GM19035 (cell line): Measurements from ENCODE around the gene SLC22A15.
"Not testable (repeated sequence)": the region's sequence is repeated elsewhere in the genome, so short reads cannot be mapped to it uniquely, and the experiment has no call there.

Experiments used
- ATAC-seq: cut with Tn5 transposase; IDR thresholded peaks from one replicate; pipeline ENCODE4 v1.9.1; 2021; ENCODE audit not compliant: unreplicated experiment

SLC22A15 gene

DNA sequence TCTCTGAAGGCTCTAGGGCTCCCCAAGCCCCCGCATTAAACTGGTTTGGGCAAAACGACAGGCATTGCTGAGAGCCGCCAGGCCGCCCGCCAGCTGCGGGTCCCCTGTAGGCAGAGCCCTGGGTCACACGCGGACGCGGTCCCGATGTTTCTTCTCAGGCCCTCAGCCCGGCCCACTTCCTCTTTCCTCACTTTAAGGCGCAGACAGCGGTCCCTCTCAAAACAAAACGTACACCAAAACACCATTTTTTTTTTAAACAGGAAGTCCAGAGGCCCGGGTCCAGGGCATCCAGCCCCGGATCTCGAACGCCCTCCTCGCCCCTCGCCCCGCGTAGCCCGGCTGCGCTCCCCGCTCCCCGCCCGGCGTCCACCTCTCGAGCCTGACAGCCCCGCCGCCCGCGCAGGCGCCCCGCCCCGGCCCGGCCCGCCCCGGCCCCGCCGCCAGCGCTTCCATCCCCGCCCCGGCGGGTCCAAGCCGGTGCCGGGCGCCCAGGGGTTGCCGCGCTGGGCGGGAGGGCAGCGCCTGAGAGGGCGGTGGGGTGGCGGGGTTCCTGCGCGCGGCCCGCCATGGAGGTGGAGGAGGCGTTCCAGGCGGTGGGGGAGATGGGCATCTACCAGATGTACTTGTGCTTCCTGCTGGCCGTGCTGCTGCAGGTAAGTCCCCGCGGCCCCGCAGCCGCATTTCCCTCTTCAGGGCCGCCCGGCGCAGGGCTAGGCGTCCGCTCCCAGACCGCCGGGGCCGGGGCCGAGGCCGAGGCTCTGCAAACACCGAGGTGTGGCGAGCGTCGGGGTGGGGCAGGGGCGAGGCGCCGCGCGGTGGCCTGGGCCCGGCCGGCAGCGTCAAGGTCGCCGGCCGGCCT is at the start of gene SLC22A15:
Gene SLC22A15 (plus strand): TSS at position 452 of the 859 bp plus-strand sequence. CDS start 115 bp downstream, at position 567.
- peak; percentile 91 for ATAC-seq

DNA sequence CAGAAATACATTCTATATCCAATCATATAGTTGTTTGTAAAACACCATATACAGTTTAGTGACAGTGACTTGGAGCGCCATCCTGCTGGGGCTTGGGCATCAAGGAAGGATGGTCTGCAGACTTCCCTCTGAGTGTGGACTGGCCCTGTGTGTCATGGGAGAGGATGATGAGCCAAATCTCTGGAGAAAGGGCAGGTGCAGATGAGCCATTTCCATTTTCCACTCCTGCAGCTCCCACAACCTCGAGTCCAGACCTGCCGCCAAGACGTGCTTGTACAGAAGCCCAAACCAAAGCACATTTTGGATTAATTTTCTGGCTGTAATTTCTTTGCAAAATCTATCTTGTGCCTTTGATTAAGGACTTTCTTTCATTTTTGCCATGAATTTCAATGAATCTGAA is 48.3 kb upstream of the SLC22A15 start:
- ATAC-seq, result no peak

DNA sequence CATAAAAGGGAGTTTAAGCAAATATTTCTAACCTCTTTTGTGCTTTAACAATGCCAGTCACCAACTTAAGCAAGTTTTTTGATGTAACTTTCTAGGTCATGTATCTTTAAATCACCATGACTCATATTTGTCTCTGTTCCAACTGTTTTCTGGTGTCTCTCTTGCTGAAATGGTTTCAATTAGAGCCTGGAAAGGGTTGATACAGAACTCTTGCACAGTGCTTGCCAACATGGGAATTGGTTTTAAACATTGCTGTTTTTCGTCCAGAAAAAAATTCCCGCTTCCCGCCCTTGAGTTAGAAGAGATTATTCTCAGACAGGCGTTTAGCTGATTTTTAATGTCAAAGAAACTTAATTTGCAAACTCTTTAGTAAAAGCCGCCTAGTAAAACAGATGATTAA is 46.4 kb upstream of the SLC22A15 start:
- ATAC-seq, result no peak

DNA sequence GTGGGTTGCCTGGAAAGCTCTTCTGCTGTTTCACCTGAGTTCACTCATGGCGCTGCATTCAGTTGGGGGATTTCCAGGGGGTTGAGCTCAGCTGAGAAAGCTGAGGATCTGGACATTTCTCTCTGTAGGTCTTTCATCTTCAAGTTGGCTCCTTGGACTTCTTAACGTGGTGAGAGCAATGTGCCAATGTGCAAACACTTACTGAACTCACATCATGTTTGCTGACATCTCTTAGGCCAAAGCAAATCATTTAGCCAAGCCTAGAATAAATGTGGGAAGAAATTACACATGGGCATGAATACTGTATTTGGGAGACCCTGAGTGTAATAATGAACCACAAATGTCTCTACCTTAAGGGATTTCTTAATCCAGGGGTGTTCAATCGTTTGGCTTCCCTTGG is 42.7 kb upstream of the SLC22A15 start:
- ATAC-seq, result no peak

DNA sequence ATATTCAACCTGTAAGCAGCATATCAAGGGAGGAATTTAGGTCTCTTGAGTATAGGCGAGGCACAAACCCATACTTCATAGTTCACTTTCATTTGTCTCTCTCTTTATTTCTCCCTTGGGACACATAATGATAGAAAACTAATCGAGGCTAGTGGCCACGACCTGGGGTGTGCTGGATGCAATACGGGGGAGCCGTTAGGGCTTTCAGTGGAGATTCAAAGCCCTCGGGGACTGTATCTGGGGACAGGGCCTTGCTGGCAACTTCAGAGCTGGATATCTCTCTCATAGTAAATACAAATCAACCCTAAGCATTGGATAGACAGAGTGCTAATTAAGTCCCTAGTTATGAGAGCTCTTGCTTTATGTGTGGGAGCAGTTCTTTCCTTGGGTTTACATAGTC is 36.9 kb upstream of the SLC22A15 start:
- ATAC-seq, result no peak

DNA sequence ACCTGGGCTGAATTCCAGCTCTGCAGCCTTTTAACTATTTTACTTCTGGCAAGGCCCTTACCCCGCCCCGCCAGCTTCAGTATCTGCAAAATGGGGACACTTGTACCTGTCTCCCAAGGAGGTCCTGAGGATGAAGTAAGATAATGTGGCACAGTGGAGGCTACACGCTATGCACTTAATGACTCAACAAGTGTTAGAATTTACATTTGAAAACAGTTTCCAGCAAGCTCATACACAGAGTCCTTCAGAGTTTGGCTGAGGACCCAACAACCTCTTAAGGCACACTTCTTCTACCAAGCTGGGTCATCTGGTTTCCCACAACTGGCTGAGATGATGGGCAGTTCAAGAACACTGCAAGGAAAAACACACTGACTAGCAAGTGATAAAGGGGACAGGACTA is 30.2 kb upstream of the SLC22A15 start:
- no peak for ATAC-seq

DNA sequence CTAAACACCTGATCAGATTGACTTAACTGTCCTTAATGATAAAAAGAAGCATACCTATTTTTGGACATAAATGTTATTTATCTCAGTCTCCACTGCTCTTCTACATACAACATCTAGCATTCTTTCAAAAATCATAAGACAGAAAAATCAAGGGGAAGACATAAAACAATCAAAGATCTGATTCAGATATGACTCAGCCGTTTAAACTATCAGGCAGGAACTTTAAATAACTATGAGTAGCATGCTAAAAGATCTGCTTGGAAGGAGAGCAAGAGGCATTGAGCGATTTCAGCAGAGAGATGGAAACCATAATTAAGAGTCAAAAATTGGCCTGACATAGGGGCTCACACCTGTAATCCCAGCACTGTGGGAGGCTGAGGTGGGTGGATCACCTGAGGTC is 27.2 kb upstream of the SLC22A15 start:
- ATAC-seq, result no peak

DNA sequence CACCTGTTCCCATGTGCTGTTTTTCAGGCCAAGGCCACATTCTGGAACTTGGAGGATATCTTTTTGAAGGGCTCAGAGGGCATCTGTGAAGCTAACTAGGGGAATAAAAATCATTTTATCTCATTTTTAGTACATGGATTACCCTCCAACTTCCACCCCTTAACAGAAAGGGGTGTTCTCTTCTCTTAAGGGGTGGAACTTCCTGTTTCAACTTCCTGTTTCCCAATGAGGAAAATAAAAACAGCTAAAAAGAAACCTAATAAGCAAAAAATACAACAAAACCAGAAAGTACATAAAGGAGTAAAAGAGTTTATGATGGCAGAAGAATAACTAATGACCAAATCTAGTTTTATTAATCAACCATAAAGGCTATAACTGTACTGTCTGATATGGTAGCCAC is 24.8 kb upstream of the SLC22A15 start:
- no peak for ATAC-seq

DNA sequence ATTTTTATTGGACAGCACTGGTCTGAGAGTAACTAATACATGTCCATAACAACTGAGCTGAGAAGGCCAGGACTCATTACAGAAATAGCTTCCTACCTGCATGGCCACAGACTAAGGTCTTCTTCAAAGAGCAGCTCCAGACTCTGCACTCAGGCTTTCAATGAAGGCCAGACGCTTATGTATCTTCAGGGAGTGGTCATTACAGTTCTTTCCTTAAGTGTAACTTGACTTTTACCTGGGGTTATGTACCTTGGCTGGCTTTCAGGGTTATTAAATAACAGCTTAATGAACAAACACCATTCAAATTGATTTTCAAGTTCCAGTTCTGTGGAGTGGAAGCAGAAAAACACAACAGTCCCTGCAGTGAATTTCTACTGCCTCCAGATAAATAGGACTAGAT is 23.8 kb upstream of the SLC22A15 start:
- no peak for ATAC-seq

DNA sequence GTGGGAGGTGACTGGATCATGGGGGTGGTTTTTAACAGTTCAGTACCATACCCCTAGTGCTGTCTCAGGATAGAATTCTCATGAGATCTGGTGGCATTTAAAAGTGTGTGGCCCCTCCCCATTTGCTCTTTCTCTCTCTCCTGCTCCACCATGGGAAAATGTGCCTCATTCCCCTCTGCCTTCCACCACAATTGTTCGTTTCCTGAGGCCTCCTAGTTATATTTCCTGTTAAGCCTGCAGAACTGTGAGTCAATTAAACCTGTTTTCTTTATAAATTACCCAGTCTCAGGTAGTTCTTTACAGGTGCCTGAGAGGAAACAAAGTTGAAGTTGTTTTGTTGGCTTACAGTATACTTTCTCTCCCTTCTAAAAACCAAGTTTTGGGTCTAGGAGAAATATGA is 23.1 kb upstream of the SLC22A15 start:
- ATAC-seq, result no peak

DNA sequence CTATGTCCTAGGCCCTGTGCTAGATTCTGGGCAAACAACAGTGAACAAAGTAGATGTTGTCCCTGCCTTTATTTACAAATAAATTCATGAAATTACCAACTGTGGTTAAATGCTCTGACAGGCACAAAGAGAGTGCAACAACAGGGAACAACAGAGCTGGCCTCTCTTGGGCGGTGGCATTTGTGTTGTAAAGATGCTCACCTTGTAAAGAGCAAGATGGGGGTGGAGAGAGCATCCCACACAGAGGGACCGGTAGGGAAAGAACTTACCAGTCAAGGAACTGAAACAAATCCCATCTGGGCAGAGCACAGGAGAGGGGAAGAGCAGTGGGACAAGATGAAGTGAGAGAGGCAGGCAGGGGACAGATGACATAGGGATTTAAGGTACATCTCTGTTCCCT is 21.6 kb upstream of the SLC22A15 start:
- no peak for ATAC-seq

DNA sequence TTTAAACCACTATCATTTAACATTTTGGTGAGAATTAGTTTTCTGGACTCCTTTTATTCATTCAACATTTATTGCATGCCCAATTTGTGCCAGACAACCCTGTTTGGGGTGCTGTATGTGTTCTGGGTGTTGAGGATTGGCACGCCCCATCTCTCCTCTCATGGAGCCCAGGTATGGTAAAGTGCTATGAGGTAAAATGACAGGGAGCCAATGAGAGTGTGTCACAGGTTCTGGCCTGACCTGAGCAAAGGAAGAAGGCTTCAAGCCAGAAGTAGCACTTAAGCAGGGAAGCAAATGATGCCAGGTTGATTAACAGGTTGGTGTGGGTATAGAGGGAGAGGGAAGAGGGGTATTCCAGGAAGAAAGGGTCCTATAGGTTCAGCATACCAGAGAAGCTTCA is 21.1 kb upstream of the SLC22A15 start:
- ATAC-seq, result no peak

DNA sequence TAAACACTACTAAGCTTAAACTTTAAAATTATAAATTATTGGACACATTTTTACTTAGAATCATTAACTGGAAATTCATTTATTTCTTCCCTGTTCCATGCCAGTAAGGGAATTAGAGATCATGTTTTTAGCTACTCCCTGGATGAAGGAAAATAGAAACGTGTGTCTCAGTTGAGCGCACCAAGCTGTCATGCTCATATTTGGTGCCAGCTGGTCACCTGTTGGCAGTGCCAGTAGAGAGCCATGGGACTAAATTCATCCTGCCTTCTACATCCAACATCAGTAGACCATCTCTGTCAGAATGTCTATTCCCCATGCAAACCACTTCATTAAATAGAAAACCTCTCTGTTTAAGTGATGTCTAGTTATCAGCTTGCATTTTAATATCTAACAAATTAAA is 17.4 kb upstream of the SLC22A15 start:
- ATAC-seq, result no peak

DNA sequence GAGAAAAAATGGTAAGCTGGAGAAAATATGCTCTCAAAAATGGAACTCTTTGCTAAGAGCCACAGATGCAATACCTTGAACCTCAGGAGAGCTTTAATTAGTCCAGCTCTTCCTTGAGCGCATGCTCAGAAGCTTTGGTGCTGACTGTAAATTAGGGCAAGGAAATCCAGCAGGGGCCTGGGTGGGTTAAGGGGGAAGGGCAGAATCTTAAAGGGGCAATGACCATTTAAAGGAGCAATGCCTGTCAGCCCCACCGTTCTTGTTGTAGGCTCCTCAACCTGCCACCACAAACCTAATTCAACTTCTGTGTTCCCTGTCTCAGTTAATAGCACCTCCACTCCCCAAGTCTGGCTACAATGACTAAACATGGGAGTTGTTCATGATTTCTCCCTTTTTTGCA is 6.8 kb upstream of the SLC22A15 start:
- no peak for ATAC-seq

DNA sequence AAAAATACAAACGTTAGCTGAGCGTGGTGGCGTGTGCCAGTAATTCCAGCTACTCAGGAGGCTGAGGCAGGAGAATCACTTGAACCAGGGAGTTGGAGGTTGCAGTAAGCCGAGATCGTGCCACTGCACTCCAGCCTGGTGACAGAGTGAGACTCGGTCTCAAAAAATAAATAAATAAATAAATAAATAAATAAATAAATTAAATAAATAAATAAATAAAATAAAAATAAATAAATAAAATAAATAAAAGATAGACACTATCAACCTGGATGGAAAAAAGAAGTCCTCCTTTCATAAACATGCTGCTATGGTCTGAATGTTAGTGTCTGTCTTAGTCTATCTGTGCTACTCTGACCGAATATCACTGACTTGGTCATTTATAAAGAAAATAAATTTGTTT is 4.5 kb upstream of the SLC22A15 start:
- not testable (repeated sequence) for ATAC-seq

DNA sequence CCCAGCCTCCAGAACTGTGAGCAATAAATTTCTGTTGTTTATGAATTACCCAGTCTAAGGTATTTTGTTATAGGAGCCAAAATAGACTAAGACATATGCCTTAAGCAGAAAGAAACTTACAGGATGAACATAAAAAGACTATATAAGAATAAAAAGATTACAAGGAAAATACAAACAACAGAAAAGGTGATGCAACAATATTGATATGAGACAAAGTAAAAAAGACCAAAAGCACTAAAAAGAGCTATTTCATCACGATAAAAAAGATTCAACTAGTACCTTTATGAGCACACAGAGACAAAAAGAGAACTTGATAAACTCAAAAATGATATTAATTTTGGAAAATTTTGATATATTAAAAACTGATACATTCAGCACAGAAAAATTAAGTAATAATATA is 3.2 kb upstream of the SLC22A15 start:
- no peak for ATAC-seq

DNA sequence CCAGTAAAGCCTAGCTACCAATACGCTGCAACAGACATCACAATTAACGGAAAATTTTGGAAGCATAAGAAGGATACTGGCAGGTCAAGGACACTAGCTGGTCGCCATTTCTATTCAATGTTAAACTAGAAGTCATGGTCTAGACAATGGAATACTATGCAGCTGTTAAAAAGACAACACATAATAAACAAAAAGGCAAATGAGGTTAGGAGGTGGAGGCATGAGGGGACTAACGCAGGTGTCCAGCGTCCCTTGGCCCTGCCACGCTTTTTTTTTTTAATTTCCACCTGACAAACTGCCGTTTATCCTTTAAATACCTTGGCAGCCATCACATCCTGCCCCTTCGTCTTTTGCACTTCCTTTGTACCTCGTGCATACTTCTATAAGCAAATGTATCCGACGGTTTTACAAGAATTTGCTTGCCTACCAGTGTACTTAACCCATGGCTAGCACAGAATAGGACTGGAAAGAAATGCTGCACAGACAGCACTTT is 698 bp upstream of the SLC22A15 start:
- ATAC-seq, result no peak

DNA sequence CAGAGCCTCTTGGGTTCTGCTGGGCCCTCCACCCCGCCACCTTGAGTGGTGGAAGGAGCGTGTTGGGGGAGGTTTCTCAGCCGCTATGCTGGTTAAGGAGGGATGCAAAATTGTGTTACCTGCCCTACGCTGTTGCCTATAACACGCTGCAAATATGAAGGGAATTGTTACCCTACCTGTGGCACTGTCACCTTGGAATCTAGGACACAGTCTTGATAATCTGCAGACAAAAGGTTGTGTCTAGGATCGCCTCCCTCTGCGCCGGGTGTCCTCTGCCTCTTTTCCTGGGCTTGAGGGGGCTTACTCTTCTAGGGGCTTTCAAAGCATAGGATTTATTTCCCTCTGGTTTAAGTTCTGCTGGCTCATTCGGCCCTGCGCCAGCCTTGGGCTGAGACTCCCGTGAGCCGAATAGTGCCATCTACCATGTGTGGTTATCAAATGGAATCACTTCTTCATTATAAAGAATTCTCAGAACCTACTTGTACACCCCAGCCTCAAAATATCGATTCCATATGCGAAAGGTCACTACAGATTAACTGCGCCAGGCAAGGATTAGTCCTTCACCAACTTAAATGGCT is 697 bp downstream of the SLC22A15 start:
- ATAC-seq, result no peak

DNA sequence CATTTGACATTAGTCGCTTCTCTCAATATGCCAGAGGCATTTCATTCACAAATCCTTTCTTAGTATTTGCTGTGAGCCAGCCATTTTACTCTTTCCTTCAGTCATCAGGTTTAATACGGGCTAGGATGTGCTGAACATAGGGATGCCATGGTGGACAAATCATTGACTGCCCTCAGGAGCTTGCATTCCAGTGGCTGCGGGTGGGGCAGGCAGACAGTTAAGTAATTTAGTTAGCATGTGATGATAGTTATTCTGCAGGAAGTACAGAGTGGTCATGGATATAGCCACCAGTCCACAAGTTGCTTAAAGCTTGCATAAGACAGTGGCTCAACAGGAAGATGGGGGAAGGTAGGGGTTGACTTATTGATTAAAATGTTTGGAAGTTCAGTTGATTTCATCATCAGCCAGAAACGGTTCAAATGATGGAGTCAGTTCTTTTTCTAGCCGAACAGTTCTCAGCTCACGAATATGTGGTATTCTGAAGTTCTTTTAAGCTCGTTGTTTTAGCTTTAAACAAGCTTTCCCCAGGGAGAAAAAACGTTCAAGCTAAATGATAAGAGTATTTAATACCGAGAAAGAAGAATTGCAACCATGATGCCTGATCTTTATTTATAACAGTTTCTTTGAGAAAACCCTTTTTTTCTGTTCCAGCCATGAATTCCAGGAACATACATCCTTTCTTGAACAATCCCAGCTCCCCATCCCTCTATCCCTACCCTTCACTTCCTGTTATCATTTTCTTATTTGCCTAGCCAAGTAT is 1.4 kb downstream of the SLC22A15 start:
- no peak for ATAC-seq

DNA sequence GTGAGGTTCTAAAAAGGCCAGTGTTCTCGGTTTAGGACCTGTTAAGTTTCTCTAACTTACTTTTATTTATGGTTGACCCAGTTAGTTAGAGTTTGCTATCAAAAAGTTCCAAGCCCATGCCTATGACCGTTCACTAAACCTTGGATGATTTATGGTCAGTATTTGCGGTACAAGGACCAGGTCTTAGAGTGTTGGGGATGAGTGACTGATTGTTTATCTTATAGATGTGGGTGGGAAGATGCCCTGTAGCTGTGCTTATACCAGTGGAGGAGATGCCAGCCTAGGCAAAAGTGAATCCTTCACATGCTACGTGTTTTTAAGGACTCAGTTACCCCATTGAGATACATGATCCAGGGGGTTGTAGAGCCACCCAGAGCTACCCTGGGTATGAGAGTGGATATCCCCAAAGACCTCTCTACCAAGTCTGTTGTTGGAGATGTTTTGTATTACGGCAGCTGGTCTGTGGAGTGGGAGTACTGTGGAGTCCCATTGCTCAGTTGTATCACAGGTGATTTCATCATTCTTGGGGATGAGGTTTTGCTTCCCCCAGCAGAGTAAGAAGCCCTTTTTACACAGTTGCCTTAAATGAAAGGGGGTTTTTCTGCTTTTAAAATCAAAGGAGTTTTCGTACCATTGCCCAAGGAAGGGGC is 2.1 kb downstream of the SLC22A15 start:
- ATAC-seq, result no peak

DNA sequence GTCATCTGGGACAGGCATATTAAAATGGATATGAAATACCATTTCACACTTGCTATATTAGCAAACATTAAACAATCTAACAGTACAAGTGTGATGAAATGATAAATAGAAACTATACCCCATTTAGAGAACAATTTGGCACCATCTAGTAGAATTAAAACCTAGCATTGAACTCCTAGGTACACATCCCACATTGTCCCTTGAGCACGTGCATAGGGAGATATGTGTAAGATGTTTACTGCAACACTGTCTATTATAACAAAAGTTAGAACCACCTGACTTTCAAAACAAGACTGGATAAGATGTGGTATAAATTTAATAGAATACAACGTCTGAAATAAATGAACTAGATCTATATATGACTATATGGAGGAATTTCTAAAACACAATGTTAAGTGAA is 3.8 kb downstream of the SLC22A15 start:
- no peak for ATAC-seq
